Lung (tissue), 12 donors: Measurements from ENCODE around the gene CLCA1. TPM values are rescaled to one million over a fixed set of nuclear protein-coding genes. Genes with fewer than 3 reads are reported as not detected.

Experiments
- ATAC-seq: fragments of 200-7000 bp; cut with Tn5 transposase; one replicate; pipeline ENCODE4 v1.9.1; 2020; ENCODE audit warnings: moderate number of reproducible peaks; ENCODE audit not compliant: insufficient read depth, low FRiP score
- DNase-seq, 3 donors: peaks; one replicate each; pipeline ENCODE4 v3.0.0-alpha.2; 2013 to 2017
- H3K27ac ChIP-seq, 2 donors: one replicate each; pipeline ENCODE4 v1.5.1; 2013; ENCODE audit warnings: mild to moderate bottlenecking in 2 of 2, moderate library complexity in 2 of 2, control low read depth in 1 of 2, inconsistent platforms in 1 of 2, low read depth in 1 of 2, low read length in 1 of 2
- H3K27me3 ChIP-seq, 3 donors: one replicate each; pipeline ENCODE4 v1.5.1; 2013; ENCODE audit warnings: low read length in 2 of 3; ENCODE audit not compliant: control insufficient read depth in 3 of 3, insufficient read depth in 3 of 3
- H3K36me3 ChIP-seq, 4 donors: one replicate each; pipeline ENCODE4 v1.5.1; 2013; ENCODE audit warnings: low read length in 4 of 4, mild to moderate bottlenecking in 1 of 4, moderate library complexity in 1 of 4; ENCODE audit not compliant: control insufficient read depth in 4 of 4, insufficient read depth in 4 of 4
- H3K4me1 ChIP-seq, 5 donors: one replicate each; pipeline ENCODE4 v1.5.1; 2013; ENCODE audit warnings: low read length in 5 of 5, mild to moderate bottlenecking in 2 of 5, moderate library complexity in 1 of 5; ENCODE audit not compliant: control insufficient read depth in 5 of 5, insufficient read depth in 5 of 5
- H3K4me3 ChIP-seq: one replicate; pipeline ENCODE4 v1.5.1; 2013; ENCODE audit warnings: mild to moderate bottlenecking, control low read depth, moderate library complexity
- H3K9ac ChIP-seq, 2 donors: one replicate each; pipeline ENCODE4 v1.5.1; 2013; ENCODE audit warnings: low read length in 2 of 2, control low read depth in 1 of 2; ENCODE audit not compliant: insufficient read depth in 1 of 2
- H3K9me3 ChIP-seq, 4 donors: one replicate each; pipeline ENCODE4 v1.5.1; 2013; ENCODE audit warnings: low read length in 3 of 4, mild to moderate bottlenecking in 1 of 4, moderate library complexity in 1 of 4; ENCODE audit not compliant: control insufficient read depth in 4 of 4, insufficient read depth in 3 of 4
- WGBS, 2 donors: extraction: QIAGEN DNeasy Blood & Tissue Kit; methylation state at CpG; one replicate each; pipeline ENCODE4 v1.1.7; 2013; 5-methylcytosine and 5-hydroxymethylcytosine counted together
- polyA plus RNA-seq, 2 donors: library from polyadenylated mRNA; stranded (reverse); fragments of 200-250 nt; gene quantifications; one replicate each; pipeline ENCODE4 v1.2.1, GENCODE V29; 2013
- total RNA-seq, 2 donors: library from RNA; depleted of rRNA in 1 of 2; stranded (reverse); fragments of >200 nt in 1 of 2; gene quantifications; one replicate each; pipeline ENCODE4 v1.2.1, GENCODE V29; 2014 to 2021
- TF ChIP-seq, protein P1 (sequence below): IDR thresholded peaks from 2 replicates; pipeline ENCODE4 v1.5.1; 2012; ENCODE audit warnings: mild to moderate bottlenecking; ENCODE audit errors: control extremely low read depth, extremely low read depth
- donor health status: control.
- donor health status: control.
- donor health status: Bipolar disorder and iron deficiency.
- donor health status: healthy.
- donor health status: DM: yes; HTN: yes; CAD: no.

Gene CLCA1
- total and polyA plus RNA-seq, 4 donors: 0.12 to 0.15 TPM; not detected in 2

DNA sequence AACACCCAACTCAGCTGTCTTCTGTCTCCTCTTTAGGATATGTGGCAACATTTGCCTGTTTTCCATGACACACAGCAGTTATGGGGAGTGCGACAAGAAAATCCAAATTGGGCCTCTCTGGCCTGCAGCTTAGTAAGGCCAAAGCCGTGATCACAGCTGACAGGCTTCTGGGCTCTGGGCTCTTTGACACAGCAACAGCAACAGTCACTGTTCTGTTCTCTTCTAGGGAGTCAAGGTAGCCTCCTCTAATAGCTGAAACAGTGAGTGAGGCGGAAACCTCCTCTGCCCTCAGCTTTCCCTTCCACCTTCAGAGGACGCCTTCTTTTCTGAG, 19.0 kb downstream of the CLCA1 start:
- no peaks in the 10 kb centered on the region for H3K9me3 ChIP-seq
- H3K36me3 ChIP-seq: no peaks in the 10 kb centered on the region
- DNase-seq (no peak), ATAC-seq (no peak)
- no peak overlapping the region for H3K4me3 ChIP-seq
- TF ChIP-seq, protein P1, sequence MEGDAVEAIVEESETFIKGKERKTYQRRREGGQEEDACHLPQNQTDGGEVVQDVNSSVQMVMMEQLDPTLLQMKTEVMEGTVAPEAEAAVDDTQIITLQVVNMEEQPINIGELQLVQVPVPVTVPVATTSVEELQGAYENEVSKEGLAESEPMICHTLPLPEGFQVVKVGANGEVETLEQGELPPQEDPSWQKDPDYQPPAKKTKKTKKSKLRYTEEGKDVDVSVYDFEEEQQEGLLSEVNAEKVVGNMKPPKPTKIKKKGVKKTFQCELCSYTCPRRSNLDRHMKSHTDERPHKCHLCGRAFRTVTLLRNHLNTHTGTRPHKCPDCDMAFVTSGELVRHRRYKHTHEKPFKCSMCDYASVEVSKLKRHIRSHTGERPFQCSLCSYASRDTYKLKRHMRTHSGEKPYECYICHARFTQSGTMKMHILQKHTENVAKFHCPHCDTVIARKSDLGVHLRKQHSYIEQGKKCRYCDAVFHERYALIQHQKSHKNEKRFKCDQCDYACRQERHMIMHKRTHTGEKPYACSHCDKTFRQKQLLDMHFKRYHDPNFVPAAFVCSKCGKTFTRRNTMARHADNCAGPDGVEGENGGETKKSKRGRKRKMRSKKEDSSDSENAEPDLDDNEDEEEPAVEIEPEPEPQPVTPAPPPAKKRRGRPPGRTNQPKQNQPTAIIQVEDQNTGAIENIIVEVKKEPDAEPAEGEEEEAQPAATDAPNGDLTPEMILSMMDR: no peak
- no peaks in the 10 kb centered on the region for H3K27me3 ChIP-seq
- no peak overlapping the region for H3K9ac ChIP-seq
- WGBS, 2 donors: 97 to 98% methylated on average over 4 of the region's 4 CpGs
- no peaks in the 10 kb centered on the region for H3K4me1 ChIP-seq
- H3K27ac ChIP-seq: no peak overlapping the region

DNA sequence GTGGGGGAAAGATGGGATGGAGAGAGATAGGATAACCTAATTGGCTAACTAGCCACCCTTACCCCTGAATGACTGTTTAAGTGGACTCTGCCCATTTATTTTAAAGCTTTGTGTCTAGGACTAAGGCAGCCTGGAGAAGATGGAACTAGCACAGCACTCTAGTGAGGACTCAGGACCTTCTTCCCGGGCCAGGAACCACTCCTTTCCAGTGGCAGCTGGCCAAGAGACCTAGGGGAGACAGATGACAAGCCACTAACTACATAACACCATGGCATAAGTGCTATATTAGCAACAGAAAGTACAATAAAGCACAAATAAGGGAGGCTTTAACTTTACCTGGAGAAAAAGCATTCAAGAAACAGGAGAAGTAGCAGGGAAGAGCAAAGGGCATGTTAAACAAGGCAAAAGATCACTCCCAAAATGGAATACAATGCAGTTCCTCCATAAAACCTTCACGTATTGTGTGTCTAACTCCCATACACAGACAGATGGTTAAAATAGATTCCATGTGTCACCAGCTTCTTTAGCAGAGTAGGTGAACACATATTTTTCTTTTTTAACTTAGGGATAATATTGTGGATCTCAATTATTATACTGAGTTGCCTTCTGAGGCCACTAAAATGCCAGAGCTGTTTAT, 20.6 kb downstream of the CLCA1 start:
- Histone ChIP-seq H3K9ac (no peak overlapping the region), H3K4me3 (no peak overlapping the region), H3K9me3 (no peaks in the 10 kb centered on the region), H3K36me3 (no peaks in the 10 kb centered on the region), H3K27me3 (no peaks in the 10 kb centered on the region), H3K4me1 (no peaks in the 10 kb centered on the region), H3K27ac (no peak overlapping the region)
- DNase-seq: no peak
- TF ChIP-seq, protein P1: no peak
- ATAC-seq: no peak
- 67 to 82% methylated on average over 2 of the region's 2 CpGs for WGBS, 2 donors

DNA sequence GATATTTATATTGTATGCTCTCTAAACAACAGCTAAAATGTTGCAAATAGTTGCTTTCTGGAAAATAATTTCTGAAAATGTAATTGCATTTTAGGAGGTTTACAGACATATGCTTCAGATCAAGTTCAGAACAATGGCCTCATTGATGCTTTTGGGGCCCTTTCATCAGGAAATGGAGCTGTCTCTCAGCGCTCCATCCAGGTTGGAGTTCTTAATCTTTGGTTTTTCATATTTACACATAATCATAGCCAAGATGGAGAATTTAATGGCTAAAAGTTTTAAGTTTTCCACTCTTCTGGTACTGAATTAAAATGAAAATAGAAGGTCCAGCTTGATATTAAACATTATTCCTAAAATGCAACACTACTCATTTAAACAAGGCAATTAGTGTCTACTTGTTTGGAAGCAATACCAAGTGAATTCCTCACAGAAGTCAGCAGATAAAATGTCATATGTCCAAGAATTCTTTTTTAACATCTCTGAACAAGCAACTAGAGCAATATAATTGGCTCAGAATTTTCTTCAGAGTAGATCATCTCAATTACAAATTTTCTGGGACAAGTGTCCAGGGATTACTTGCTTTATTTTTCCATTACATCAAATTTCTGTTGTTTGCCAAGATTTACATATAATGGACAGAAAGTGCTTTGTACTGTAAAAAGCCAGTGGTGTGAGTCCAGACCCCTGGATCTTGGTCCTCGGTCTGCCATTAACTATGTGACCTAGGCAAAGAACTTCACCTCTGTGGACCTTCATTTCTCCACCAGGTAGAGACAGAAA, 22.6 kb downstream of the CLCA1 start:
- TF ChIP-seq, protein P1: no peak
- no peak overlapping the region for H3K27ac ChIP-seq
- DNase-seq: no peak
- ATAC-seq: no peak
- no peak overlapping the region for H3K4me3 ChIP-seq
- H3K27me3 ChIP-seq: no peaks in the 10 kb centered on the region
- WGBS, 2 donors: 92 to 93% methylated on average over 2 of the region's 2 CpGs
- no peaks in the 10 kb centered on the region for H3K4me1 ChIP-seq
- no peaks in the 10 kb centered on the region for H3K9me3 ChIP-seq
- H3K9ac ChIP-seq: no peak overlapping the region
- H3K36me3 ChIP-seq: no peaks in the 10 kb centered on the region
